HG02943 (cell line): ENCODE measurements around the gene PTPN22.

ENCODE experiments used
- ATAC-seq: cut with Tn5 transposase; IDR thresholded peaks from one replicate; pipeline ENCODE4 v1.9.1; 2021; ENCODE audit warnings: mild to moderate bottlenecking, low read depth, moderate library complexity; ENCODE audit not compliant: unreplicated experiment

PTPN22 gene

DNA sequence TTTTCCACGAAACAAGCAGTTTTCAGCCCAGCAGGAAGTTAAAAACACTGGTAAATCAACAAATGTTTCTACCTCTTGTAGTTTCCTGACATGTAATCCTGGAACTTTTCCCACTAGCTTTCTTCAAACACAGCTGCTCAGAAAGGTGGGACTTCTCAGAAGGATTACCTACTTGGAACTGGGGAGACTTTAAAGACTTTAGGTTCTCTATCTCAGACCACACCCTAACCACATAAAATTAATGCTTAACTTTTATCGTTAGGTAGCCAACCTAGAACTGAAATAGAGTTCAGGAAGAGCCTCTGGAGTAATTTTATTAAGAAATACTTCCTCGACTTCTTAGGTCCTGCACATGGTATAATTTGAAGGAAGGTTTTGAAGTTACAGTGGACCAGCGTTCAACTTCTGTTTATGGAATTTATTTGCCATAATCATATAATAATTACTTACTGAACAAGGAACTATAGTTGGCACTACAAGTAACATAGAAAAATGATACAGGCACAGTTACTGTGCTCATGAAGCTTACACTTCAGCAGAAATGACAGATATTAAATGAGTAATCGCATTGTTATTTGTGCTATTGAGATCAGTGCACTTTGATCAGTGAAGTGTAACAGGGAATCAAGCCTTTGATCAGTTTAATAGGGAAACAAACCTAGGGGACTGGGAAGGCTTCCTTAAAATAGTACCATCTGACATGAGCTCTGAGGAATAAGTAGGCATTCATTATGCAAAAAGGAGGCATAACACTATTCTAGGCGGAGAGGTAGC, 16.1 kb upstream of the PTPN22 start, which contains the start of gene BCL2L15:
Gene BCL2L15 (minus strand): TSS at position 180 of the 774 bp plus-strand sequence. CDS start 206 bp downstream, outside the sequence.
- ATAC-seq: no peak

DNA sequence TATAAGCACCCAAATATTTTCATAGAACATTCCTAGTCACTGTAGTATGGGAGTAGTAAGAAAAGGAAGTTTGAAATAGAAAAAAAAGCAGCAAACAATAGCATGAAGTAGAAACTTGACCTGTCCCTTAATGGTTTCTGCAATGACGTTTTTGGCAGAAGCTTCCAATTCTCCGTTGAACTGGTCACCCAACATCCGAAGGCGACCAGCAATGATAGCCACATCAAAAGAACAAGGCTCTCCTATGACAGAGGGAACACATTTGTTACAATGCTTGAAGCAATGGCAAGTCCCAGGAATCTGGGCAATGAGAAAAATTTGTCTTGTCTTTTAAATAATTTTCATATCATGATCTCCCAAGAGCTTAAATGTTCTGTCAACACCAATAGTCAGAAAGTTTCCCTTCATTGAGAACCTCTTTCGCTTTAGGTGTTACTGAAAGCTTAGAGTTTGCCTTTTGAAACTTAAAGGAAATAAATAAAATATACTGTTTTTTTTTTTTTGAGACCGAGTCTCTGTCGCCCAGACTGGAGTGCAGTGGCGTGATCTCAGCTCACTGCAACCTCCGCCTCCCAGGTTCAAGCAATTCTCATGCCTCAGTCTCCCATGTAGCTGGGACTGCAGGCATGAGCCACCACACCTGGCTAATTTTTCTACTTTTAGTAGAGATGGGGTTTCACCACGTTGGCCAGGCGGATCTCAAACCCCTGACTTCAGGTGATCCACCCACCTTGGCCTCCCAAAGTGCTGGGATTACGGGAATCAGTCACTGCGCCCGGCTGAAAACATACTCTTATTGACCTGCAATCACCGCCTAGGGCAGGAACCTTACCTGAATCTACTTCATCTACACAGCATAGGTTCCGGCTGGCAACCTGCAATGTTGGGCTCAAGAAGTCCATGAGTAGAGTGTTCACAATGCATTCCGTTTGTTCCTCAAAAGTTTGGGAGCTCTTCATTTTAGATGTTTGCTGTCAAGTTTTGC, 15.2 kb upstream of the PTPN22 start:
- no peak for ATAC-seq

DNA sequence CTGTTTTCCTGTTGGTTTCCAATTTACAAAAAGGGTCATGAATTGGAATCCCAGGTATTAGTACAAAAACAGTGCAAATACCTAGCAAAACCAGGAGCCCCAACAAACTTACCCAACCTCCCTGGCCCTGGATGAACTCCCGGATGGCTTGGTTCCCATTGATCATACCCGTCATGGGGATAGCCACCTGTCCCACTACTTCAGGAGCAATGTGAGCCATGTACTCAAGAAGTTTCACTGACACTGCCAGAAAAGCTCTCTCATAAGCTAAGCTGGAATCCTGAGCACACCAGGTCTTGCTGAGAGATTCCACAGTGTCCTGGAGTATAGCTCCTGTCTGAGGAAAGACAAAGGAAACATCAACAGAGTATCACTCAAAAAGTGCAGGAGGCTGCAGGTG, 10.1 kb upstream of the PTPN22 start:
- no peak for ATAC-seq

GRCh38 chr1:113879739-113880038, 8.2 kb upstream of the PTPN22 start:
- ATAC-seq: no peak

DNA sequence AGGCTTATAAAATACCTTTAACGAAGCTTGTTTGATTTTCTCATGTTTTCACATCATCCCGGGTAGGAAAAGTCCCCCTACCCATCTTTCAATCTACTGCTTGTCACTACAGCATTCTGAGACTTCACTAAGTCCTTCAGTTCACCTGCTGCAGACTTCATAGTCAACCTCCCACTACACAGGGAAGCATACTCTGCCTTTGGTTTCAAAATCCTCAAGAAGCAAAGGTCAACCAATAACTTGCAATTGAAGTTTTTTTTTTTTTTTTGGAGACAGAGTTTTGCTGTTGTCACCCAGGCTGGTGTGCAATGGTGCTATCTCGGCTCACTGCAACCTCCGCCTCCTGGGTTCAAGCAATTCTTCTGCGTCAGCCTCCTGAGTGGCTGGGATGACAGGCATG, 4.7 kb upstream of the PTPN22 start:
- ATAC-seq: no peak

GRCh38 chr1:113875714-113876113, 4.2 kb upstream of the PTPN22 start:
- ATAC-seq: peak; percentile 48

DNA sequence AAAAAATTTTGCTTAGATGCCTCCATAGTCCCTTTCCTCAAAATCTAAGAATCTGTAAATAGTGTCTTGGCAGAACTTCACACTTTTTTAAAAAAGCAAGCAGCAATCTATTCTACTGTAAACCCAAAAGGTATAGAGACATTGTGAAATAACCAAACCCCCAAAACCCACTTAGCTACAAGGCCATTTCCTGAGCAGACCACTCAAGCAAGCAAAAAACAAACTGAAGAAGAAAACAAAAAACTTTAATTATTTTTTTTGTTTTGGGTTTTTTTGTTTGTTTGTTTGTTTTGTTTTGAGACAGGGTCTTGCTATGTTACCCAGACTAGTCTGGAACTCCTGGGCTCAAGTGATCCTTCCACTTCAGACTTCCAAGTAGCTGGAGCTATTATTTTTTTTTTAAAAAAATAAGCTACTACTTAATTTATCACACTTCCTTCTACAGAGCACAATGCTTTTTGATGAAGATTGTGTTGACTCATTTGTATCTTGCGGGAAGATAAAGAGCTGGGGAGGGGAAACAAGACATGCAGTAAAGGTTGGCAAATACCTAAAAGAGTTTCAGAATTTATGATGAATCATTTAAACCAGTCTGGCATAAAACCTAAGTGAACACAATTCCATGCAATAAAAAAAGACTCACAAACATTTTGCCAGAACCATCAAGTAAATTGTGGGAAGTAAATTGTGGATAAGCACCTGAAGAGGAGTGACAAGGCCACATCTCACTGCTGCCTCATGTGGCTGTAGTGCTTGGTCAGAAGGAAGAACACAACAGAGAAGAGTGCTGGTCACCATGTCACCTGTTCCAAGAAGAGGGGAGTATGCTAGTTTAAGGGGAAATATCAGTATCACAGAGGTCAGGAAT, 2.7 kb upstream of the PTPN22 start:
- no peak for ATAC-seq

DNA sequence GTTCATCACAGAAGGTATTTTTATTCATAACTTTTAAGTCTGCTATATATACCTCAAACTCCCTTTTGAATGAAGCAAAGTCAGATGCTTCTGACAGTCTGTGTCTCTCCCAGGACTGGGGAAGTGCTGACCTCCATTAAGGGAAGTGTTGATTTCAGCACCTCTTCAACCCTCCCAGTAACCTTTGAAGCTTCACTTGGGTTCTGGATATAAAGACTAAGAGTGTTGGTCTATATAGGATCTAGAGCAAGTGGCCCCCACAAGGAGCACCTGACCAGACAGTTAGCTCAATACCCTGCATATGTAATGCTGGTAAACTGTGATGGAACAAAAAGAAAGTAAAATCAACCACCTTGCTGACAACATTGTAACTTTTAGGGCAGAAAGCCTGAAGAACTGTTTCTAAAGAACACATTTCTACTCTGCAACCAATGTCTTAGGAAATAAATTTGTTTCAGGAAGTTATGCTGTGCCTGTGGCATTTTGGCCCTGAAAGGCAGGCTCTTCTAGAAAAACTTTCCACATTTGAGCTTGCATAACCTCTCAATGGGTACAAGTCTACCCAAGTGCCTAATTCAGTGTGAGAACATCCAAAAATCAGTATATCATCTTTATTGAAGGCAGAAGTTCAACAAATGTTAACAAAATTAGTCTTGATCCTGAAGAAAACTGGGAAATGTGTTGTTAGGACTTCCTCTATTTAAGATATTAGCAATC, 865 bp upstream of the PTPN22 start:
- no peak for ATAC-seq

GRCh38 chr1:113870778-113871177, 734 bp downstream of the PTPN22 start:
- no peak for ATAC-seq

DNA sequence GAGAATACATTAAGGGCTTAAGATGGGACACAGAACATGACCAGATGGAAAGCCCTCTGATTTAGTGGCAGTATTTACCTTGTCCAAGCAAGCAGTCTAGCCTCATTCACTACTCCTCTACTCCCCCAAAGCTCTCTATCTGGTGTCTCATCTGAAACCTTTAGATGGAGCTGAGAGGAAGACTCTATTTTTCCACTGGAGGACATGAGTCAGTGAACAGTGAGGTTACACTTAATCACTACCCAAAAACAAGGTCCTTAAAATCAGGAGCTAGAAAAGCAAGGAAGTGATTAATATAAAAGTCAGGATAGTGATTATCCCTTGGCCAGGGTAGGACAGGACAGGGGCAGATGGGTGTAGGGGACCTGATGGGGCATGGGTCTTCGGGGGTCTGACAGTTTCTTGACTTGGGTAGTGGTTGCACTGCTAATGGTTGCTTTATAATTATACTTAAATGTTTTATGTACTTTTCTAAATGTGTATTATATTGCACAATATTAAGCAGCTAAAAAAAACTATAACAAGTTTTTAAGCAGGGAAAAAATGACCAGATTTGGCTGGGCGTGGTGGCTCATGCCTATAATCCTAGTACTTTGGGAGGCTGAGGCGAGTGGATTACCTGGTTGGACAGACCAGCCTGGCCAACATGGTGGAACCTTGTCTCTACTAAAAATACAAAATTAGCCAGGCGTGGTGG, 3.0 kb downstream of the PTPN22 start:
- ATAC-seq: no peak

GRCh38 chr1:113861641-113862040, 9.9 kb downstream of the PTPN22 start:
- no peak for ATAC-seq

DNA sequence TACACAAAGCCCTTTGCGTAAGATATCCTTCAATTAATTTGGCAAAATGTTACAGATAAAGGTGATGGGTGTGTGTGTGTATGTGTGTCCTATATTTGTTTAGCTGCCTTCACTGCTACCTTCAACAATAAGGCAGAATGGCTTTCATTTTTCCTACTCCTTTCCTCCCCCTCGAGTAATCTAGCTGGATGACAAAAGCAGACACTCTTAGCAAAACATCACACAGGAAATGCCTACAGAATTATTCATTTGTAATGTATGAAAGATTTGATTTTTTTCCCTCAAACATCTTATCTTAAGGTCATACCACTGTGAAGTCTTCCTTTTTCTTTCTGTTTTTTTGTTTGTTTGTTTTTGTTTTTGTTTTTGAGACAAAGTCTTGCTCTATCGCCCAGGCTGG, 10.6 kb downstream of the PTPN22 start:
- ATAC-seq: no peak

GRCh38 chr1:113859478-113860175, 11.9 kb downstream of the PTPN22 start:
- peak; percentile 83 for ATAC-seq

- no peak for ATAC-seq
Observed at GRCh38 chr1:113858982-113859381, 12.5 kb downstream of the PTPN22 start.

DNA sequence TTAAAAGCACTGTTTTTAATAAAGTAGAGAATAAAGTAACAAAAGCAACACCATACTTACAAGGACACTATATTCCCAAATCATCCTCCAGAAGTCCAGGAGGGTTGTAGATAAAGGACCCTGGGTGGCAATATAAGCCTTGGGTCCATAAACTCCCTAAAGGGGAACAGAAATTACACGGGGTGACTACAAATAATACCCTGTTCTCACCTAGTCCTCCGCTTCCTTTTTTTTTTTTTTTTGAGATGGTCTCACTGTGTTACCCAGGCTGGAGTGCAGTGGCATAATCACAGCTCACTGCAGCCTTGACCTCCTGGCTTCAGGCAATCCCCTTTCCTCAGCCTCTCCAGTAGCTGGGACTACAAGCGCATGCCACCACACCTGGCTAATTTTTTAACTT, 13.1 kb downstream of the PTPN22 start:
- no peak for ATAC-seq

DNA sequence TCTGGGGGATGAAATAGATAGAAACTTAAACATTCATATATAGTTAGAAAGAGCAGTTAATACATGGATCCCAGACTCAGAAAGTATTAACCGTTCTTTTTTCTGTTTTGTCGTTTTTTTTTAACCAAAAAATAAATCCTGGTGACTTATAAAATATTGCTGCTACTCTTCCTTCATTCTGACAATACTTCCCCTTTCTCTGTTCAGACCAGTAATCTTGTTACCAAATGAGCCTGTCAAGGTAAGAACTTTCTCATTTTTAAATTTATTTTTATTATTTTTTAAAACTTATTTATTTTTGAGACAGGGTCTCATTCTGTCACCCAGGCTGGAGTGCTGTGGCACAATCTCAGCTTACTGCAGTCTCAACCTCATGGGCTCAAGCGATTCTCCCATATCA, 13.7 kb downstream of the PTPN22 start:
- no peak for ATAC-seq

DNA sequence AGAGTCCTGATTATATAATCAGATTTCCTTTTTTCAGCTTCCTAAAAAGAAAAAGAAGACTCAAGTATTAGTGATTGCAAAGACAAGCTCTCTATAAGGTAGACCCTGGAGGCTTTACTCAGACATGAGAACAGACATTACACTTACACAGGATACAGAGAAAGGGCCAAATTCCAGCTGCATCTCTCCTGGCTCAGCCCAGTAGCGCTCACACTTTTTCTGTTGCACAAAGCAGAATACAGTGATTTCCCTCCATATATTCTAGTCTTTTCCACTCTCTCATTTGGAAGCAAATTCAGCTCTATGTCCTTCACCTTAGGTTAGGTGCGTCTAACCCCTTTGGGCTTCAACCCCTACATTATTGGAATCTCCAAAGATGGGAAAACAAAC, 15.1 kb downstream of the PTPN22 start:
- no peak for ATAC-seq

DNA sequence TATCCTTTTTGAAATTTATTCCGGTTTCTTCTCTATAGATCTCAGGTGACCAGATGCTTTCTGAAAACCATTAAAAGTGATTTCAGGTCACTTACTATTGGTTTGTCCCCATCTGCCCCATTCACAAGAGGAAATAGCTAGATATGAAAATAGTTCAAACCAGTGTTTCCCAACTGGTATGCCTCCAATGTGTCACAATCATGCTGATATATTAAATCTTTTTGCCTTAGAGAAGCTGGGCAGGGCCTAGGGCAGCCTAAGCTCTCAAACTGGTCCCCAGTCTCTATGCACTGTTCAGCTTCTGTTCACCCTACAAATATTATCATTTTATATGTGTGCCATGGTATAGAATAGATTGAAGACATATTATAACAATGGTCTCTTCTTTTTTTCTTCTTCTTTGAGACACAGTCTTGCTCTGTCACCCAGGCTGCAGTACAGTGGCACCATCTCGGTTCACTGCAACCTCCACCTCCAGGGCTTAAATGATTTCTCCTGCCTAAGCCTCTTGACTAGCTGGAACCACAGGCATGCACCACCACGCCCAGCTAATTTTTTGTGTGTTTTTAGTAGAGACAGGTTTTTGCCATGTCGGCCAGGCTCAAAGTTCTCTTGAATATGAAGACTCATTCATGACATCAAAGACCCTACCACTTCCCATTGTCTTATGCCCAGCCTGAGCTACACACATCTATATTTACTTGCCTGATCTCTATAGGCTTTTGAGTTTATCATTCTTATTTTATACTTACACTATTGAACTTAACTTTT, 15.7 kb downstream of the PTPN22 start:
- ATAC-seq: no peak
